Ishikawa (cell line): Measurements from ENCODE around the gene RIMKLB.

Source experiments
- CEBPB ChIP-seq: IDR thresholded peaks from 2 replicates; pipeline ENCODE4 v1.6.1; 2012
- CREB1 ChIP-seq: IDR thresholded peaks from 2 replicates; pipeline ENCODE4 v1.6.1; 2012; ENCODE audit warnings: low read depth
- EGR1 ChIP-seq: IDR thresholded peaks from 2 replicates; pipeline ENCODE4 v1.6.1; 2012
- EP300 ChIP-seq: IDR thresholded peaks from 2 replicates; pipeline ENCODE4 v1.6.1; 2012; ENCODE audit warnings: borderline replicate concordance
- FOXM1 ChIP-seq: IDR thresholded peaks from 2 replicates; pipeline ENCODE4 v1.6.1; 2012; ENCODE audit warnings: low read depth, borderline replicate concordance
- NFIC ChIP-seq: IDR thresholded peaks from 2 replicates; pipeline ENCODE4 v1.6.1; 2012
- RAD21 ChIP-seq: IDR thresholded peaks from 2 replicates; pipeline ENCODE4 v1.6.1; 2012; ENCODE audit warnings: low read depth
- TAF1 ChIP-seq: IDR thresholded peaks from 2 replicates; pipeline ENCODE4 v1.6.1; 2012; ENCODE audit warnings: low read depth, mild to moderate bottlenecking
- TCF12 ChIP-seq: IDR thresholded peaks from 2 replicates; pipeline ENCODE4 v1.6.1; 2012; ENCODE audit warnings: low read depth
- TEAD4 ChIP-seq: IDR thresholded peaks from 2 replicates; pipeline ENCODE4 v1.6.1; 2012
- YY1 ChIP-seq: IDR thresholded peaks from 2 replicates; pipeline ENCODE4 v1.6.1; 2012; ENCODE audit warnings: low read depth
- ZBTB7A ChIP-seq: IDR thresholded peaks from 2 replicates; pipeline ENCODE4 v1.6.1; 2012; ENCODE audit warnings: low read depth
- TF ChIP-seq, protein P1 (sequence below): IDR thresholded peaks from 2 replicates; pipeline ENCODE4 v1.6.1; 2012
- TF ChIP-seq, protein P2 (sequence below): IDR thresholded peaks from 2 replicates; pipeline ENCODE4 v1.6.1; 2012
- TF ChIP-seq, protein P3 (sequence below): IDR thresholded peaks from 2 replicates; pipeline ENCODE4 v1.6.1; 2012; ENCODE audit warnings: low read depth, mild to moderate bottlenecking

RIMKLB gene

GRCh38 chr12:8667270-8667669 lies 30.5 kb upstream of the RIMKLB start:
- TF ChIP-seq ZBTB7A = no peak
- TF ChIP-seq TCF12 = no peak
- no peak for TF ChIP-seq NFIC
- TF ChIP-seq, protein P1, sequence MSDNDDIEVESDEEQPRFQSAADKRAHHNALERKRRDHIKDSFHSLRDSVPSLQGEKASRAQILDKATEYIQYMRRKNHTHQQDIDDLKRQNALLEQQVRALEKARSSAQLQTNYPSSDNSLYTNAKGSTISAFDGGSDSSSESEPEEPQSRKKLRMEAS = no peak

- TF ChIP-seq EGR1 (no peak), TEAD4 (no peak), TAF1 (no peak), YY1 (no peak), NFIC (no peak)
- TF ChIP-seq, protein P2, sequence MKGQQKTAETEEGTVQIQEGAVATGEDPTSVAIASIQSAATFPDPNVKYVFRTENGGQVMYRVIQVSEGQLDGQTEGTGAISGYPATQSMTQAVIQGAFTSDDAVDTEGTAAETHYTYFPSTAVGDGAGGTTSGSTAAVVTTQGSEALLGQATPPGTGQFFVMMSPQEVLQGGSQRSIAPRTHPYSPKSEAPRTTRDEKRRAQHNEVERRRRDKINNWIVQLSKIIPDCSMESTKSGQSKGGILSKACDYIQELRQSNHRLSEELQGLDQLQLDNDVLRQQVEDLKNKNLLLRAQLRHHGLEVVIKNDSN = no peak
Measured at GRCh38 chr12:8668441-8668840, 29.4 kb upstream of the RIMKLB start.

DNA sequence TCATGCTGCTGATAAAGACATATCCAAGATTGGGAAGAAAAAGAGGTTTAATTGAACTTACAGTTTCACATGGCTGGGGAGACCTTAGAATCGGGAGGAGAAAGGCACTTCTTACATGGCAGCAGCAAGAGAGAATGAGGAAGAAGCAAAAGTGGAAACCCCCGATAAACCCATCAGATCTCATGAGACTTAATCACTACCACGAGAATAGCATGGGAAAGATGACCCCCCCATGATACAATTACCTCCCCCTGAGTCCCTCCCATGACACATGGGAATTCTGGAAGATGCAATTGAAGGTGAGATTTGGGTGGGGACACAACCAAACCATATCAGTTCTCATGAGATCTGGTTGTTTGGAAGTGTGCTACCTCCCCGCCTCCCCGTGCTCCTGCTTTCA lies 25.4 kb upstream of the RIMKLB start:
- TF ChIP-seq CEBPB = no peak
- TF ChIP-seq ZBTB7A = no peak
- TF ChIP-seq NFIC = no peak
- TF ChIP-seq, protein P1 = no peak
- TF ChIP-seq TEAD4 = no peak
- no peak for TF ChIP-seq YY1
- TF ChIP-seq, protein P2 = no peak
- TF ChIP-seq EGR1 = no peak
- TF ChIP-seq RAD21 = no peak
- TF ChIP-seq, protein P3, sequence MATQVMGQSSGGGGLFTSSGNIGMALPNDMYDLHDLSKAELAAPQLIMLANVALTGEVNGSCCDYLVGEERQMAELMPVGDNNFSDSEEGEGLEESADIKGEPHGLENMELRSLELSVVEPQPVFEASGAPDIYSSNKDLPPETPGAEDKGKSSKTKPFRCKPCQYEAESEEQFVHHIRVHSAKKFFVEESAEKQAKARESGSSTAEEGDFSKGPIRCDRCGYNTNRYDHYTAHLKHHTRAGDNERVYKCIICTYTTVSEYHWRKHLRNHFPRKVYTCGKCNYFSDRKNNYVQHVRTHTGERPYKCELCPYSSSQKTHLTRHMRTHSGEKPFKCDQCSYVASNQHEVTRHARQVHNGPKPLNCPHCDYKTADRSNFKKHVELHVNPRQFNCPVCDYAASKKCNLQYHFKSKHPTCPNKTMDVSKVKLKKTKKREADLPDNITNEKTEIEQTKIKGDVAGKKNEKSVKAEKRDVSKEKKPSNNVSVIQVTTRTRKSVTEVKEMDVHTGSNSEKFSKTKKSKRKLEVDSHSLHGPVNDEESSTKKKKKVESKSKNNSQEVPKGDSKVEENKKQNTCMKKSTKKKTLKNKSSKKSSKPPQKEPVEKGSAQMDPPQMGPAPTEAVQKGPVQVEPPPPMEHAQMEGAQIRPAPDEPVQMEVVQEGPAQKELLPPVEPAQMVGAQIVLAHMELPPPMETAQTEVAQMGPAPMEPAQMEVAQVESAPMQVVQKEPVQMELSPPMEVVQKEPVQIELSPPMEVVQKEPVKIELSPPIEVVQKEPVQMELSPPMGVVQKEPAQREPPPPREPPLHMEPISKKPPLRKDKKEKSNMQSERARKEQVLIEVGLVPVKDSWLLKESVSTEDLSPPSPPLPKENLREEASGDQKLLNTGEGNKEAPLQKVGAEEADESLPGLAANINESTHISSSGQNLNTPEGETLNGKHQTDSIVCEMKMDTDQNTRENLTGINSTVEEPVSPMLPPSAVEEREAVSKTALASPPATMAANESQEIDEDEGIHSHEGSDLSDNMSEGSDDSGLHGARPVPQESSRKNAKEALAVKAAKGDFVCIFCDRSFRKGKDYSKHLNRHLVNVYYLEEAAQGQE = no peak
- TF ChIP-seq TCF12 = no peak
- no peak for TF ChIP-seq TAF1
- no peak for TF ChIP-seq EP300
- TF ChIP-seq CREB1 = no peak
- TF ChIP-seq FOXM1 = no peak

DNA sequence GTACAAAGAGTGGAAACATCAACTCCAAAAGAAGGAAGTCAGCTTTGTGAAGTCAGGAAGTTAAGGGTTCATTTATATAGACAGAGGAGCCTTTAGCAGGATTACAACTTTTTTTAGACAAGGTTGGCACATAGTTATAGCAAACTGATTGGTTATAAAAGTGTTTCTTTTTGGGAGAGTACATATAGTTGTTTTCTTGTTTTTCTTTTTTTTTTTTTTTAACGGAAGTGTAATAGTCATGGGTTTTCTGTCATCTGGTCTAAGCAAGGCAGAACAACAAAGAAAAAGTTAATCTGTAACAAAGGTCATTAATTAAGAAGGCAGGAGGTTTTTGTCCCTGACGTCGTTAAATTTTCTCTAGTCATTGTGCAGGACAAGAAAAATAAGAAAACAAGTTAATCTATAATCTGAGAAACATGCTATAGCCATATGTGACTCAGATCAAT lies 22.2 kb upstream of the RIMKLB start:
- TF ChIP-seq CEBPB (no peak), CREB1 (no peak)

DNA sequence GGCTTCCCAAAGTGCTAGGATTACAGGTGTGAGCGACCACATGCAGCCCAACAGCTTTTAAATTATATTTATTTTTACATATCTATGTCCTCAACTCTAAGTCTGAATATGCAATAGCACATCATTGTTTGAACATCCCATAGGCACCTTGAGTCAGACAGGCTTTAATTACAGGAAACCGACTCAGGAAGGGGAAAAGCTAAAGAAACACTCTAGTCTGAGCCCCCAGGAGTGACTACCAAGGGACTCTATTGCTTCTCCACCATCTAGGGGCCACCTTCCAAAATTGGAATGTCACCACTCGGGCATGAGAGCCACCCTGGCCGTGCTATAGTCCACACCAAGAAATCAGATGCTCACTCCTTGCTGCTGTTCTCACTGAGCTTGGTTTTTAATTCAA lies 21.1 kb upstream of the RIMKLB start:
- no peak for TF ChIP-seq EP300
- no peak for TF ChIP-seq TCF12
- no peak for TF ChIP-seq TEAD4
- TF ChIP-seq, protein P2 = no peak
- TF ChIP-seq ZBTB7A = no peak
- TF ChIP-seq, protein P1 = no peak

DNA sequence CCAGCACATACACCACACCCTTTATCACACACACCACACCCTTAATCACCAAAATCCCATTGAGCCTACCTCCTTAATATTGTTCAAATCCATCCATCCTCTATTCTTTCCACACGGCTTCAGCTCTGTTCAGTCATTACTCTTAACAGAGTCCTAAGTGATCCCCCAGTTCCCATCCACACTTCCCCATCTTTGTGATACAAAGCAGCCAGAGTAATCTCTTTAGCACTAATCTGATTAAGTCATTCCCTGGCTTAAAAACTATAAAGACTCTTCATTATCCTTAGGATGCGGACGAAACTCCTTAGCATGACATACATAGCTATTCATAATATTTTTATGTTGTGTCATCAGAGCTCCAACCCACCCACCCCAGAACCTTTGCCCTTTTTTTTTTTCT lies 20.4 kb upstream of the RIMKLB start:
- no peak for TF ChIP-seq TCF12

- TF ChIP-seq ZBTB7A = no peak
- no peak for TF ChIP-seq TEAD4
- TF ChIP-seq TCF12 = no peak
- TF ChIP-seq, protein P3 = no peak
- TF ChIP-seq EP300 = no peak
- no peak for TF ChIP-seq CREB1
- TF ChIP-seq CEBPB = no peak
- TF ChIP-seq, protein P1 = no peak
- TF ChIP-seq YY1 = no peak
- TF ChIP-seq, protein P2 = no peak
- no peak for TF ChIP-seq NFIC
- no peak for TF ChIP-seq TAF1
- TF ChIP-seq RAD21 = no peak
- TF ChIP-seq EGR1 = no peak
- no peak for TF ChIP-seq FOXM1
Measured at GRCh38 chr12:8678661-8679111, 19.1 kb upstream of the RIMKLB start.
